WTC11 (cell line): ENCODE data around the gene INPP4B. TPM values are rescaled to one million over a fixed set of nuclear protein-coding genes. Genes with fewer than 3 reads are reported as not detected.

Source experiments
- ATAC-seq: fragments of 200-7000 bp; cut with Tn5 transposase; 2 replicates; pipeline ENCODE4 v1.10.0; 2021; ENCODE audit warnings: mild to moderate bottlenecking, moderate library complexity
- CTCF ChIA-PET: fragments of 300-600 bp; sonication (Branson Sonifier 250); formaldehyde crosslinking; loops from one replicate; lab custom pipeline; 2021; ENCODE audit warnings: antibody characterized with exemption; lab: Charles Lee
- POLR2A ChIA-PET: fragments of 350-600 bp; sonication (Branson Sonifier 250); formaldehyde crosslinking; loops from one replicate; lab custom pipeline; 2021; ENCODE audit warnings: antibody characterized with exemption; lab: Charles Lee
- DNase-seq: peaks from one replicate; pipeline ENCODE4 v3.0.0; 2021; ENCODE audit warnings: low spot score
- H3K27ac Mint-ChIP-seq: 2 replicates; pipeline ENCODE4 v1.8.0; 2021; ENCODE audit warnings: mixed read lengths
- H3K27me3 Mint-ChIP-seq: 2 replicates; pipeline ENCODE4 v1.8.0; 2021; ENCODE audit warnings: low read depth, mild to moderate bottlenecking, moderate library complexity, mixed read lengths
- H3K36me3 Mint-ChIP-seq: 2 replicates; pipeline ENCODE4 v1.8.0; 2021; ENCODE audit warnings: mixed read lengths
- H3K4me1 Mint-ChIP-seq: 2 replicates; pipeline ENCODE4 v1.8.0; 2022; ENCODE audit warnings: mixed read lengths
- H3K4me3 Mint-ChIP-seq: 2 replicates; pipeline ENCODE4 v1.8.0; 2021; ENCODE audit warnings: mild to moderate bottlenecking, moderate library complexity, mixed read lengths
- H3K9me3 Mint-ChIP-seq: 2 replicates; pipeline ENCODE4 v1.8.0; 2021; ENCODE audit warnings: mixed read lengths
- CREB1 ChIP-seq: sonication (generic); formaldehyde crosslinking; IDR thresholded peaks from 2 replicates; pipeline ENCODE4 v1.8.0; 2023; ENCODE audit warnings: mild to moderate bottlenecking, missing genetic modification reagents
- CTCF ChIP-seq: fragments of 200-600 bp; IDR thresholded peaks from 2 replicates; pipeline ENCODE4 v1.8.0; 2022; ENCODE audit warnings: antibody characterized with exemption
- EMX1 ChIP-seq: fragments of 250-450 bp; sonication (Bioruptor Pico); IDR thresholded peaks from 2 replicates; pipeline ENCODE4 v1.8.0; 2021; ENCODE audit warnings: mild to moderate bottlenecking
- FOXP1 ChIP-seq: sonication (generic); formaldehyde crosslinking; IDR thresholded peaks from 2 replicates; pipeline ENCODE4 v1.8.0; 2022; ENCODE audit warnings: missing genetic modification reagents, mild to moderate bottlenecking, moderate library complexity, borderline replicate concordance
- FOXP4 ChIP-seq: sonication (generic); formaldehyde crosslinking; IDR thresholded peaks from 2 replicates; pipeline ENCODE4 v1.8.0; 2022; ENCODE audit warnings: mild to moderate bottlenecking, missing genetic modification reagents
- GABPB1 ChIP-seq: sonication (generic); formaldehyde crosslinking; IDR thresholded peaks from 2 replicates; pipeline ENCODE4 v1.8.1; 2023; ENCODE audit warnings: mild to moderate bottlenecking, missing genetic modification reagents
- GRHL2 ChIP-seq: fragments of 250-450 bp; sonication (Bioruptor Pico); IDR thresholded peaks from 2 replicates; pipeline ENCODE4 v1.8.0; 2022; ENCODE audit warnings: mild to moderate bottlenecking, moderate library complexity; ENCODE audit not compliant: insufficient replicate concordance, severe bottlenecking
- NR1H2 ChIP-seq: sonication (generic); formaldehyde crosslinking; IDR thresholded peaks from 2 replicates; pipeline ENCODE4 v1.9.0; 2021; ENCODE audit warnings: mild to moderate bottlenecking, moderate library complexity, missing genetic modification reagents
- NR2C2 ChIP-seq: sonication (generic); formaldehyde crosslinking; IDR thresholded peaks from 2 replicates; pipeline ENCODE4 v1.8.0; 2022; ENCODE audit warnings: mild to moderate bottlenecking, missing genetic modification reagents
- OVOL2 ChIP-seq: fragments of 250-450 bp; sonication (Bioruptor Pico); IDR thresholded peaks from 2 replicates; pipeline ENCODE4 v1.9.0; 2021; ENCODE audit warnings: mild to moderate bottlenecking, borderline replicate concordance
- PRRX2 ChIP-seq: fragments of 250-450 bp; sonication (Bioruptor Pico); IDR thresholded peaks from 2 replicates; pipeline ENCODE4 v1.8.0; 2021; ENCODE audit warnings: mild to moderate bottlenecking
- TEAD4 ChIP-seq: sonication (generic); formaldehyde crosslinking; IDR thresholded peaks from 2 replicates; pipeline ENCODE4 v1.8.0; 2022; ENCODE audit warnings: mild to moderate bottlenecking, missing genetic modification reagents
- ZNF138 ChIP-seq: sonication (generic); formaldehyde crosslinking; conservative IDR thresholded peaks from 2 replicates; pipeline ENCODE4 v1.8.1; 2022; ENCODE audit warnings: mild to moderate bottlenecking, moderate library complexity, missing genetic modification reagents
- ZNF219 ChIP-seq: sonication (generic); formaldehyde crosslinking; IDR thresholded peaks from 2 replicates; pipeline ENCODE4 v1.8.0; 2023; ENCODE audit warnings: missing genetic modification reagents, mild to moderate bottlenecking, borderline replicate concordance
- ZNF396 ChIP-seq: fragments of 250-450 bp; sonication (Bioruptor Pico); IDR thresholded peaks from 2 replicates; pipeline ENCODE4 v1.8.0; 2021; ENCODE audit warnings: mild to moderate bottlenecking, moderate library complexity, borderline replicate concordance
- ZNF423 ChIP-seq: fragments of 250-450 bp; sonication (Bioruptor Pico); IDR thresholded peaks from 2 replicates; pipeline ENCODE4 v2.1.2; 2022; ENCODE audit warnings: mild to moderate bottlenecking, moderate library complexity
- ZNF671 ChIP-seq: fragments of 250-450 bp; sonication (Bioruptor Pico); IDR thresholded peaks from 2 replicates; pipeline ENCODE4 v1.8.0; 2021; ENCODE audit warnings: mild to moderate bottlenecking
- total RNA-seq: library from RNA; stranded (reverse); gene quantifications from 3 replicates; pipeline ENCODE4 v1.2.3, GENCODE V29; 2021

The INPP4B gene
- total RNA-seq, 1 experiment from 2014 or later = 0.92 TPM

- no peak for TF ChIP-seq CTCF
- no peak for TF ChIP-seq ZNF423 (CRISPR knock-in tag)
- no peak for TF ChIP-seq GABPB1
- no peak for TF ChIP-seq CREB1 (CRISPR knock-in tag)
- no peak for TF ChIP-seq EMX1 (CRISPR knock-in tag)
- no peak for TF ChIP-seq FOXP1 (CRISPR knock-in tag)
- TF ChIP-seq NR1H2 = no peak
Measured at GRCh38 chr4:142663828-142664227, 182.3 kb downstream of the INPP4B start (continued).

DNA sequence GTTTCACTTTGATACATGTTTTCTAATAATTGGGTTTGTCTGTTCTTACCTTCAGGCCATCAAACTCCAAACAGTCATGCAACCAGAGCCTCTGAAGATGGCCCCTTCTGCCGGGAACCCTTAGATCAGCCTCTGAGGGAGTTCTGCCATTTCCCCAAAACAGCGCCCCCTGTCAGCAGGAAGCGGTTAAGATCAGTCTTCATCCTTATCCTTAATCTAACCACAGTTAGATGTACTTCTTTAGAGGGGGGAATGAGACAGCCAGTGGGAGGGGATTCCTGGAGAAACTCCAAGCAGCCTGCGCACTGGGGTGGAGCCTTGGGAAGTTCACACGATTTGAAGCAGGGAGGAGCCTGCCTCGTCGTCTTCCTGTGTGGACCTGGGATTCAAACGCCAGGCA is 185.4 kb downstream of the INPP4B start:
- no peaks in the 10 kb centered on the region for H3K4me1 Mint-ChIP-seq
- H3K9me3 Mint-ChIP-seq = peaks cover 60% of the 10 kb centered on the region
- H3K4me3 Mint-ChIP-seq = no peak overlapping the region
- ChIA-PET POLR2A (no interaction called here), CTCF (no interaction called here)
- peaks cover 41% of the 10 kb centered on the region for H3K36me3 Mint-ChIP-seq
- H3K27ac Mint-ChIP-seq = no peak overlapping the region
- ATAC-seq = peak; percentile 72
- peak; percentile 29 for DNase-seq
- peaks cover 6% of the 10 kb centered on the region for H3K27me3 Mint-ChIP-seq
- TF ChIP-seq CTCF = 0 out of 2 replicates have a peak, but pooled peaks have one; percentile 21
- no peak for TF ChIP-seq NR2C2 (CRISPR knock-in tag)
- TF ChIP-seq, all 79 proteins: peak for 1

DNA sequence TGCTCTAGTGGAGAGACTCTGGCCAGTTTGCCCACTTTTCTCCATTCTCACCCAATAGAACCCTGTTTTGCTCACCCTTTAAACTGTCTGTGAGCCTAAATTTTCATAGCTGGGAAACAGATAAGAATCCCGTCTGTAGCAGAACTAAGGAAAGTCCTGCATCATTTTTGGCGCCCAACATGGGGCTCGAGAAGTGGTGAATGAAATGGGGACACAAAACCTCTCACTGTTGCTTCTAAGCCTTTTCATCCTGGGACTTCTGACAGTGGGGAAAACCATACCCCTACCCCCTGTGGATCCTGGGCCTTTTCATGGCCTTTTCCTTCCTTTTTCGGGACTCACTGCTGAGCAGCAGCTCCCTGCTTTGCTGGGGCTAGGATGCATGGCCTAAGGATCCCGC is 189.9 kb downstream of the INPP4B start:
- no peak overlapping the region for H3K27ac Mint-ChIP-seq
- peaks cover 13% of the 10 kb centered on the region for H3K27me3 Mint-ChIP-seq
- peaks cover 85% of the 10 kb centered on the region for H3K9me3 Mint-ChIP-seq
- ChIA-PET POLR2A (no interaction called here), CTCF (interaction anchor here (0.5 kb wide), 1 partner anchor 297 kb away, joined by 5 read pairs; no protein-coding TSS in a partner anchor)
- H3K36me3 Mint-ChIP-seq = peaks cover 76% of the 10 kb centered on the region
- H3K4me1 Mint-ChIP-seq = no peaks in the 10 kb centered on the region
- ATAC-seq = no peak
- peak; percentile 15 for DNase-seq
- H3K4me3 Mint-ChIP-seq = no peak overlapping the region
- no peak for TF ChIP-seq ZNF138

DNA sequence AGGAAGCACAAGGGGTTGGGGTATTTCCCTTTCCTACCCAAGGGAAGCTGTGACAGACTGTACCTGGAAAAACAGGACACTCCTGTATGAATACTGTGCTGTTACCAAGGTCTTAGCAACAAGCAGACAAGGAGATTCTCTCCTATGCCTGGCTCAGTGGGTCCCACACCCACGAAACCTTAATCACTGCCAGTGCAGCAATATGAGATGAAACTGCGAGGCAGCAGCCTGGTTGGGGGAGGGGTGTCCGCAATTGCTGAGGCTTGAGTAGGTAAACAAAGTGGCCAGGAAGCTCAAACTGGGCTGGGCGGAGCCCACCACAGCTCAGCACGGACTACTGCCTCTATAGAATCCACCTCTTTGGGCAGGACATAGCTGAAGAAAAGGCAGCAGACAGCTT is 197.7 kb downstream of the INPP4B start:
- no peak overlapping the region for H3K4me3 Mint-ChIP-seq
- TF ChIP-seq TEAD4 (no peak), ZNF396 (CRISPR knock-in tag) (no peak), OVOL2 (CRISPR knock-in tag) (no peak), GRHL2 (CRISPR knock-in tag) (no peak), ZNF219 (CRISPR knock-in tag) (no peak), ZNF671 (CRISPR knock-in tag) (no peak), PRRX2 (no peak), FOXP4 (CRISPR knock-in tag) (no peak)
- TF ChIP-seq, all 79 proteins: peak for 0
- peaks cover 12% of the 10 kb centered on the region for H3K4me1 Mint-ChIP-seq
- peaks cover 54% of the 10 kb centered on the region for H3K36me3 Mint-ChIP-seq
- H3K27me3 Mint-ChIP-seq = no peaks in the 10 kb centered on the region
- DNase-seq = no peak
- H3K9me3 Mint-ChIP-seq = peaks cover 54% of the 10 kb centered on the region
- CTCF ChIA-PET = interaction anchor here (0.9 kb wide), 1 partner anchor 81 kb away, joined by 3 read pairs; no protein-coding TSS in a partner anchor
- peak; percentile 48 for ATAC-seq
- POLR2A ChIA-PET = no interaction called here
- H3K27ac Mint-ChIP-seq = no peak overlapping the region
